HCT116 (cell line): ENCODE data around the gene TRIP13. TPM values are rescaled to one million over a fixed set of nuclear protein-coding genes. Genes with fewer than 3 reads are reported as not detected.

Experiments
- ATAC-seq: fragments of 200-7000 bp; cut with Tn5 transposase; 2 replicates; pipeline ENCODE4 v1.9.1; 2020; ENCODE audit warnings: mild to moderate bottlenecking, moderate library complexity
- BruUV-seq: library from RNA; stranded (reverse); fragments of 400-500 nt; replicated peaks from 2 replicates; lab custom pipeline; 2021; lab: Mats Ljungman, UMichigan
- CTCF ChIA-PET: fragments of 300-600 bp; sonication (Branson Sonifier 250); formaldehyde crosslinking; loops from one replicate; lab custom pipeline; 2021; ENCODE audit warnings: antibody characterized with exemption; lab: Charles Lee
- POLR2A ChIA-PET: fragments of 300-600, 350-600 bp; sonication (Branson Sonifier 250); formaldehyde crosslinking; loops from one replicate; lab custom pipeline; 2021; ENCODE audit warnings: antibody characterized with exemption; lab: Charles Lee
- RAD21 ChIA-PET, 2 experiments: fragments of 300-600 bp; sonication (Branson Sonifier 250); formaldehyde crosslinking; loops; one replicate each; lab custom pipeline; 2023; ENCODE audit warnings: low total read pairs in 2 of 2; ENCODE audit not compliant: uncharacterized antibody in 2 of 2, unreplicated experiment in 2 of 2, low non-redundant PET in 1 of 2; lab: Charles Lee
- DNase-seq: peaks from one replicate; pipeline ENCODE4 v3.0.0-alpha.2; 2010; ENCODE audit warnings: low read depth, low spot score
- H2AFZ ChIP-seq: fragments of 200-600 bp; shearing (Covaris generic), sonication (generic); 2 replicates; pipeline ENCODE4 v1.6.1; 2017; ENCODE audit warnings: low read depth, mixed run types, mixed read lengths, antibody characterized with exemption, low read length; ENCODE audit not compliant: poor library complexity, severe bottlenecking
- H3K27ac ChIP-seq: 2 replicates; pipeline ENCODE4 v1.5.1; 2012; ENCODE audit warnings: low read depth, low read length
- H3K27me3 ChIP-seq: fragments of 200-600 bp; sonication (generic); 2 replicates; pipeline ENCODE4 v1.6.1; 2016; ENCODE audit warnings: mixed run types, low read length, mixed read lengths; ENCODE audit not compliant: insufficient read depth
- H3K36me3 ChIP-seq, 2 experiments: fragments of 200-500 bp in 1 of 2; fragments of 200-600 bp in 1 of 2; sonication (Bioruptor generic) in 1 of 2; sonication (generic) in 1 of 2; 2 replicates each; pipeline versions ENCODE4 v1.5.1 to v1.6.1; 2014 to 2016; ENCODE audit warnings: low read length in 2 of 2, inconsistent platforms in 1 of 2, mixed read lengths in 1 of 2, mixed run types in 1 of 2; ENCODE audit not compliant: insufficient read depth in 2 of 2, control insufficient read depth in 1 of 2
- H3K4me1 ChIP-seq, 2 experiments: fragments of 200-600 bp in 1 of 2; sonication (generic) in 1 of 2; 2 replicates each; pipeline versions ENCODE4 v1.5.1 to v1.6.1; 2012 to 2017; ENCODE audit warnings: low read length in 2 of 2, inconsistent platforms in 1 of 2, mild to moderate bottlenecking in 1 of 2, mixed read lengths in 1 of 2, mixed run types in 1 of 2, moderate library complexity in 1 of 2; ENCODE audit not compliant: insufficient read depth in 2 of 2, control insufficient read depth in 1 of 2
- H3K4me2 ChIP-seq: fragments of 200-600 bp; sonication (generic); 2 replicates; pipeline ENCODE4 v1.6.1; 2017; ENCODE audit warnings: mixed run types, low read length, mixed read lengths
- H3K4me3 ChIP-seq, 2 experiments: fragments of 200-600 bp in 1 of 2; sonication (generic) in 1 of 2; replicated peaks in 1 of 2; 2 replicates each; pipeline ENCODE4 v1.5.1; 2011 to 2016; ENCODE audit warnings: low read length in 2 of 2, control low read depth in 1 of 2, low read depth in 1 of 2, mild to moderate bottlenecking in 1 of 2, mixed read lengths in 1 of 2, mixed run types in 1 of 2
- H3K79me2 ChIP-seq: fragments of 200-600 bp; sonication (generic); 2 replicates; pipeline ENCODE4 v1.6.1; 2017; ENCODE audit warnings: mild to moderate bottlenecking, mixed run types, low read length, moderate library complexity, mixed read lengths; ENCODE audit not compliant: insufficient read depth
- H3K9ac ChIP-seq: fragments of 200-600 bp; sonication (generic); 2 replicates; pipeline ENCODE4 v1.6.1; 2016; ENCODE audit warnings: low read length, mixed read lengths
- H3K9me2 ChIP-seq: fragments of 200-600 bp; sonication (generic), shearing (Covaris generic); 2 replicates; pipeline ENCODE4 v1.6.1; 2017; ENCODE audit warnings: mixed run types, mild to moderate bottlenecking, moderate library complexity; ENCODE audit not compliant: insufficient read depth
- H3K9me3 ChIP-seq, 2 experiments: fragments of 200-500 bp in 1 of 2; fragments of 200-600 bp in 1 of 2; sonication (Bioruptor generic) in 1 of 2; sonication (generic) in 1 of 2; 2 replicates each; pipeline ENCODE4 v1.6.1; 2014 to 2017; ENCODE audit warnings: low read length in 2 of 2, mixed read lengths in 2 of 2, inconsistent platforms in 1 of 2, low read depth in 1 of 2, mild to moderate bottlenecking in 1 of 2, mixed run types in 1 of 2, moderate library complexity in 1 of 2; ENCODE audit not compliant: control insufficient read depth in 1 of 2, insufficient read depth in 1 of 2
- H4K20me1 ChIP-seq: fragments of 200-600 bp; sonication (generic), shearing (Covaris generic); 2 replicates; pipeline ENCODE4 v1.6.1; 2017; ENCODE audit warnings: mixed run types, mild to moderate bottlenecking, moderate library complexity; ENCODE audit not compliant: insufficient read depth
- ATF3 ChIP-seq: IDR thresholded peaks from 2 replicates; pipeline ENCODE4 v1.6.1; 2012
- EGR1 ChIP-seq: IDR thresholded peaks from 2 replicates; pipeline ENCODE4 v1.6.1; 2012; ENCODE audit warnings: low read depth
- ELF1 ChIP-seq: IDR thresholded peaks from 2 replicates; pipeline ENCODE4 v1.6.1; 2012; ENCODE audit warnings: low read depth, borderline replicate concordance
- EZH2 ChIP-seq: fragments of 200-600 bp; sonication (generic); IDR thresholded peaks from 2 replicates; pipeline ENCODE4 v1.6.1; 2017; ENCODE audit warnings: antibody characterized with exemption, mixed run types
- EZH2phosphoT487 ChIP-seq: fragments of 200-600 bp; IDR thresholded peaks from 2 replicates; pipeline ENCODE4 v1.6.1; 2018; ENCODE audit warnings: antibody characterized with exemption, borderline replicate concordance
- POLR2A ChIP-seq: IDR thresholded peaks from 2 replicates; pipeline ENCODE4 v1.7.0; 2011; ENCODE audit warnings: borderline replicate concordance; ENCODE audit not compliant: insufficient read depth, insufficient read length; ENCODE audit errors: extremely low read depth
- POLR2AphosphoS5 ChIP-seq: IDR thresholded peaks from 2 replicates; pipeline ENCODE4 v1.6.1; 2011; ENCODE audit warnings: mild to moderate bottlenecking, low read depth, low read length, moderate library complexity
- RAD21 ChIP-seq: IDR thresholded peaks from 2 replicates; pipeline ENCODE4 v1.6.1; 2012; ENCODE audit warnings: low read depth, mild to moderate bottlenecking
- SP1 ChIP-seq: IDR thresholded peaks from 2 replicates; pipeline ENCODE4 v1.6.1; 2012; ENCODE audit warnings: low read depth
- SRF ChIP-seq: IDR thresholded peaks from 2 replicates; pipeline ENCODE4 v1.6.1; 2012; ENCODE audit warnings: low read depth
- TCF7L2 ChIP-seq: IDR thresholded peaks from 2 replicates; pipeline ENCODE4 v1.7.0; 2011; ENCODE audit warnings: borderline replicate concordance, inconsistent platforms; ENCODE audit not compliant: insufficient read depth, insufficient read length; ENCODE audit errors: extremely low read depth
- intact Hi-C: fragments of 100-400 bp; cut with micrococcal nuclease; formaldehyde crosslinking; loops from 2 replicates; pipeline ENCODE4 v1.10.0; 2022
- total RNA-seq: library from RNA; stranded (reverse); gene quantifications from one replicate; pipeline ENCODE4 v1.2.1, GENCODE V29; 2021; ENCODE audit not compliant: unreplicated experiment
- TF ChIP-seq, protein P1 (sequence below): IDR thresholded peaks from 2 replicates; pipeline ENCODE4 v1.6.1; 2011; ENCODE audit warnings: mild to moderate bottlenecking, low read length, moderate library complexity; ENCODE audit not compliant: insufficient replicate concordance; ENCODE audit errors: extremely low read depth

The TRIP13 gene
- total RNA-seq, 1 experiment from 2014 or later: 45.0 TPM

- Histone ChIP-seq H3K36me3 (no peaks in the 10 kb centered on the region), H3K4me3 (no peak overlapping the region), H3K79me2 (no peaks in the 10 kb centered on the region), H3K27ac (no peak overlapping the region), H3K4me2 (no peak overlapping the region), H2AFZ (no peak overlapping the region), H3K9me2 (no peaks in the 10 kb centered on the region), H3K9ac (no peak overlapping the region), H3K9me3 (no peaks in the 10 kb centered on the region), H3K4me1 (no peaks in the 10 kb centered on the region), H3K27me3 (peaks cover 7% of the 10 kb centered on the region; the same call in 1 of the 2 replicates), H4K20me1 (no peaks in the 10 kb centered on the region)
- TF ChIP-seq TCF7L2: no peak
- TF ChIP-seq ELF1: no peak
- TF ChIP-seq SP1: no peak
- no peak for TF ChIP-seq POLR2A
- TF ChIP-seq EZH2: no peak
- TF ChIP-seq ATF3: no peak
- no peak for TF ChIP-seq EGR1
- no peak for TF ChIP-seq RAD21
- TF ChIP-seq POLR2AphosphoS5: no peak
- TF ChIP-seq, protein P1, sequence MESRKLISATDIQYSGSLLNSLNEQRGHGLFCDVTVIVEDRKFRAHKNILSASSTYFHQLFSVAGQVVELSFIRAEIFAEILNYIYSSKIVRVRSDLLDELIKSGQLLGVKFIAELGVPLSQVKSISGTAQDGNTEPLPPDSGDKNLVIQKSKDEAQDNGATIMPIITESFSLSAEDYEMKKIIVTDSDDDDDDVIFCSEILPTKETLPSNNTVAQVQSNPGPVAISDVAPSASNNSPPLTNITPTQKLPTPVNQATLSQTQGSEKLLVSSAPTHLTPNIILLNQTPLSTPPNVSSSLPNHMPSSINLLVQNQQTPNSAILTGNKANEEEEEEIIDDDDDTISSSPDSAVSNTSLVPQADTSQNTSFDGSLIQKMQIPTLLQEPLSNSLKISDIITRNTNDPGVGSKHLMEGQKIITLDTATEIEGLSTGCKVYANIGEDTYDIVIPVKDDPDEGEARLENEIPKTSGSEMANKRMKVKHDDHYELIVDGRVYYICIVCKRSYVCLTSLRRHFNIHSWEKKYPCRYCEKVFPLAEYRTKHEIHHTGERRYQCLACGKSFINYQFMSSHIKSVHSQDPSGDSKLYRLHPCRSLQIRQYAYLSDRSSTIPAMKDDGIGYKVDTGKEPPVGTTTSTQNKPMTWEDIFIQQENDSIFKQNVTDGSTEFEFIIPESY: no peak
- no peak for TF ChIP-seq EZH2phosphoT487
- TF ChIP-seq SRF: no peak
- DNase-seq (no peak), ATAC-seq (no peak)
- intact Hi-C loops: no loop called here
- RAD21 ChIA-PET: no interaction called here
- no TSS peak for BruUV-seq
- CTCF ChIA-PET: no interaction called here
- POLR2A ChIA-PET: no interaction called here
These were observed 38.2 kb downstream of the TRIP13 start for GRCh38 chr5:930866-931265.
